ENCODE results near the gene TMEM144.
"Not testable (repeated sequence)": the region's sequence is repeated elsewhere in the genome, so short reads cannot be mapped to it uniquely, and the experiment has no call there.

The TMEM144 gene

DNA sequence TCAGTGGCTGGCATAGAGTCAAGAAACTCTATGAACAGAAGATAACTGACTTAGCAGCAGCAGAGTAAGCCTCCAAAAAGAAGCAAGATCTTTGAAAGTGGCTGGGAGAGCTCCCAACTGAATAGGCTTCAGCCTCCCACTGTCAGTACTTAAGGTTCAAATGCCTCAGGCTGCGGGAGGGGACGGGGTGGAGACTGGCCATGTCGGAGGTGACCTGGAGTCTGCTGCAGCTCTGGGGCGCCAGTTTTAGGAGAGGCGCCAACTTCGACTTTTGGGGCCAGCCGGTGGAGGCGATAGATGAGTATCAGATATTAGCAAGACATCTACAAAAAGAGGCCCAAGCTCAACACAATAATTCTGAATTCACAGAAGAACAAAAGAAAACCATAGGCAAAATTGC, 67.3 kb downstream of the TMEM144 start:
- no peak for DNase-seq

DNA sequence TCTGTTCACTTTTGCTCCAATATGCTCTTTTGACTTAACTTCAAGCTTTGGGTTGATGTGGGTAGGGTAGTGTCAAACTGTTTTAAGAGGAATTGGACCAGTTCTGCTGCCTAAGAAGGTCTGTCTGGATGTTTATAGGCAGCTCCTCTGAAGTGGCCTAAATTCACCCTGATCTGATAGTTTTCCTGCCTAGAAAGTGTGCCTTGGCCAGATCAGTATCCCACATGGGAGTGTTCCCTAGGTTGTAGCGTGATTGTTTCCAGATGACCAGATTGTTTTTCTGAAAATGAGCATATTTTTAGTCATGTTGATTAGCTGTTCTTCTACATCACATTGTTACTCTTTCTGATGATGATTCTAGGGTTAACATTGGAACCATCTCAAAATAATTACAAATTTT, 68.8 kb downstream of the TMEM144 start:
- H3K4me3 Mint-ChIP-seq; H3K27ac Mint-ChIP-seq; H3K27me3 Mint-ChIP-seq (ENCODE audit: low read depth, poor library complexity); H3K36me3 Mint-ChIP-seq (ENCODE audit: low read depth); H3K4me1 Mint-ChIP-seq; H3K9me3 Mint-ChIP-seq; DNase-seq: not testable (repeated sequence)

More for the DNA sequence above, 67.3 kb downstream of the TMEM144 start:
- Mint-ChIP-seq H3K27ac (no peak overlapping the region), H3K4me1 (no peaks in the 10 kb centered on the region), H3K4me3 (no peak overlapping the region), H3K36me3 (ENCODE audit: low read depth) (no peaks in the 10 kb centered on the region), H3K9me3 (no peaks in the 10 kb centered on the region), H3K27me3 (ENCODE audit: low read depth, poor library complexity) (no peaks in the 10 kb centered on the region)
- TF ChIP-seq, protein P1, sequence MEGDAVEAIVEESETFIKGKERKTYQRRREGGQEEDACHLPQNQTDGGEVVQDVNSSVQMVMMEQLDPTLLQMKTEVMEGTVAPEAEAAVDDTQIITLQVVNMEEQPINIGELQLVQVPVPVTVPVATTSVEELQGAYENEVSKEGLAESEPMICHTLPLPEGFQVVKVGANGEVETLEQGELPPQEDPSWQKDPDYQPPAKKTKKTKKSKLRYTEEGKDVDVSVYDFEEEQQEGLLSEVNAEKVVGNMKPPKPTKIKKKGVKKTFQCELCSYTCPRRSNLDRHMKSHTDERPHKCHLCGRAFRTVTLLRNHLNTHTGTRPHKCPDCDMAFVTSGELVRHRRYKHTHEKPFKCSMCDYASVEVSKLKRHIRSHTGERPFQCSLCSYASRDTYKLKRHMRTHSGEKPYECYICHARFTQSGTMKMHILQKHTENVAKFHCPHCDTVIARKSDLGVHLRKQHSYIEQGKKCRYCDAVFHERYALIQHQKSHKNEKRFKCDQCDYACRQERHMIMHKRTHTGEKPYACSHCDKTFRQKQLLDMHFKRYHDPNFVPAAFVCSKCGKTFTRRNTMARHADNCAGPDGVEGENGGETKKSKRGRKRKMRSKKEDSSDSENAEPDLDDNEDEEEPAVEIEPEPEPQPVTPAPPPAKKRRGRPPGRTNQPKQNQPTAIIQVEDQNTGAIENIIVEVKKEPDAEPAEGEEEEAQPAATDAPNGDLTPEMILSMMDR (IDR thresholded peaks at IDR 0.05): no peak

DNA sequence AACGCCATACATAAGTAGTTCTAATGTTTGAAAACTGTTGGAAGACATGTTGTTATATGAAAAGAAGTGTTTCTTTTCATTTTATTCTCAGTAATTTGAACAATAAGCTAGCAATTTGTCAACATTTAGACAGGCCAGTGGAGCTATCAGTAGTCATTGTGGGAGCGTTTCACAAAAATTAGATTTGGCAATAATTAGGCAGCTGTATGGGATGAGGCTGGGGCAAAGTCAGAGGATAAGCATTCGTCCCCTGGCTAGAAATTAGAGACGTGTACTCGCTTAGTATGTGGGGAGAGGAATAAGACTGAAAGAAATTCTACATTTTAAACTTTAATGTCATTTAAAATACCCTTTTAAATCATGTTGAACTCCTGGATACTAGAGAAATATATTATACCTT, 70.6 kb downstream of the TMEM144 start:
- Mint-ChIP-seq H3K27me3 (ENCODE audit: low read depth, poor library complexity) (no peaks in the 10 kb centered on the region), H3K4me3 (no peak overlapping the region), H3K4me1 (no peaks in the 10 kb centered on the region), H3K27ac (no peak overlapping the region), H3K9me3 (no peaks in the 10 kb centered on the region), H3K36me3 (ENCODE audit: low read depth) (no peaks in the 10 kb centered on the region)
- TF ChIP-seq, protein P1 (IDR thresholded peaks at IDR 0.05): no peak
- DNase-seq: no peak

DNA sequence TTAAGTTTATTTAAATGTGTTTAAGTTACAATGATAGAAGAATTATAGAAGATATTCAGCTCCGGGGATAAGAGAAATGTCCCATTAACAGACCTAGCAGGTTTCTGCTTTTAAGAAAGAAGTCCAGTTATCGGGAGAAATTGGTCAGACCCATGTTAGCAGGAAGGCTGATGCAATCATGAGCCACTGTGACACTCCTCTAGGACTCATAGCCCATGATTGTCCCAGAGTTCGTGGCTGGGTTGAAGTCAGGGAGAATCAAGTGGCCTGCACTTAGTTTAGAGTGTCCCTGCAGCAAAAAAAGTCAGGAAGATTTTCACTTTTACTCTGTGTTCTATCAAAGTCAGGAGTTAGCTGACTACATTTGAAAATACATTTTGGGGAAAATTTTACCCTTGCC, 72.0 kb downstream of the TMEM144 start:
- H3K9me3 Mint-ChIP-seq: no peaks in the 10 kb centered on the region
- DNase-seq: no peak
- H3K36me3 Mint-ChIP-seq (ENCODE audit: low read depth): no peaks in the 10 kb centered on the region
- no peak overlapping the region for H3K4me3 Mint-ChIP-seq
- H3K27ac Mint-ChIP-seq: no peak overlapping the region
- H3K27me3 Mint-ChIP-seq (ENCODE audit: low read depth, poor library complexity): no peaks in the 10 kb centered on the region
- TF ChIP-seq, protein P1 (IDR thresholded peaks at IDR 0.05): no peak
- no peaks in the 10 kb centered on the region for H3K4me1 Mint-ChIP-seq

DNA sequence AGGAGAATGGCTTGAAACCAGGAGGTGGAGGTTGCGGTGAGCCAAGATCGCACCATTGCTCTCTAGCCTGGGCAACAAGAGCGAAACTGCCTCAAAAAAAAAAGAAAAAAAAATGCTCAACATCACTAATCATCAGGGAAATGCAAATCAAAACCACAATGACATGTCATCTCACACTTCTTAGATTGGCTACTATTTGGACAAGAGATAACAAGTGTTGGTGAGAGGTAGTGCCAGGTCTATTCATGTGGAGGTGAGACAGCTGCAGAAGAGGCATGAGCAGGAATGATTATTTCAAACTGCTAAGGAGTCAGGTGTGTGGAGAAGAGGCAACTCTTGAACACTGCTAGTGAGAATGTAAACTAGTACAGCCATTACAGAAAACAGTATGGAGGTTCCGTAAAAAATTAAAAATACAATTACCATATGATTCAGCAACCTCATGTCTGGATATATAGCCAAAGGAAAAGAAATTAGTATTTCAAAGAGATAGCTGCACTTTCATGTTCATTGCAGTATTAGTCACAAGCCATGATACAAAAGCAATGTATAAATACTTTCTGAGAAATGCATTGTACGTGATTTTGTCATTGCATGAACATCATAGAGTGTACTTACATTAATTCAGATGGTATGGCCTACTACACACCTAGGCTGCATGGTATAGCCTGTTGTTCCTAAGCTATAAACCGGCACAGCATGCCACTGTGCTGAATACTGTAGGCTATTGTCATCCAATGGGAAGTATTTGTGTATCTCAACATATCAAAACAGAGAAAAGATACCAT, 75.3 kb downstream of the TMEM144 start:
- Mint-ChIP-seq H3K36me3 (ENCODE audit: low read depth) (no peaks in the 10 kb centered on the region), H3K9me3 (no peaks in the 10 kb centered on the region), H3K27me3 (ENCODE audit: low read depth, poor library complexity) (no peaks in the 10 kb centered on the region), H3K4me3 (no peak overlapping the region), H3K4me1 (no peaks in the 10 kb centered on the region), H3K27ac (no peak overlapping the region)
- TF ChIP-seq, protein P1 (IDR thresholded peaks at IDR 0.05): no peak
- DNase-seq: no peak

DNA sequence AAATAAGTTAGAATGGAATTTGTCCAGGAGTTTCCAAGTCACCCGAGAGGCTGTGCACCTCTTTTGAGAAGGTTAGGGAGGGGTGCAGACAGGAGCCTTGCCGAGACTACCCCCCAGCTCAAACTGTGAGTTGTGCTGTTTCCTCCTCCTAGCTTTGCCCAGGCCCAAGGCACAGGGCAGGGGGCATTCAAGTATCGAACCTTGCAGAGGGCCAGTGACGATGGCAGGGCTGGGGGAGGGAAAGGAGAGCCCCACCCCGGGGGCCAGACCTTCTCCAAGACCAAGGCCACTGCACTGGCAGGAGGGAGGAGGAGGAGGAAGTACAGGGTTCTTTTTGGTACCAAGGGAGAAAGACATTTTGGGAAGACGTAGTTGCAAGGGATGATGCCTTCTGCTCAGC, 80.6 kb downstream of the TMEM144 start:
- Mint-ChIP-seq H3K4me3 (no peak overlapping the region), H3K9me3 (peaks cover 40% of the 10 kb centered on the region), H3K36me3 (ENCODE audit: low read depth) (peaks cover 5% of the 10 kb centered on the region), H3K27ac (no peak overlapping the region), H3K4me1 (no peaks in the 10 kb centered on the region), H3K27me3 (ENCODE audit: low read depth, poor library complexity) (no peaks in the 10 kb centered on the region)
- TF ChIP-seq, protein P1 (IDR thresholded peaks at IDR 0.05): no peak
- DNase-seq: no peak
